Left lobe of liver (tissue), 2 donors: ENCODE data around the gene VPS13C. TPM values are rescaled to one million over a fixed set of nuclear protein-coding genes. Genes with fewer than 3 reads are reported as not detected.

Source experiments
- ATAC-seq: fragments of 200-7000 bp; cut with Tn5 transposase; one replicate; pipeline ENCODE4 v1.9.1; 2020; ENCODE audit warnings: mild to moderate bottlenecking, moderate library complexity
- DNase-seq: peaks from one replicate; pipeline ENCODE4 v3.0.0-alpha.2; 2020; ENCODE audit warnings: low spot score
- total RNA-seq: library from RNA; stranded (reverse); gene quantifications from one replicate; pipeline ENCODE4 v1.2.1, GENCODE V29; 2021
- donor health status: DM: no; HTN: no; CAD: no; lungs with moderate emphysema.
- donor health status: DM: no; HTN: yes; CAD: no.

VPS13C gene
- total RNA-seq, 1 donor from 2014 or later, result 18.7 TPM

- DNase-seq (peak; percentile 51), ATAC-seq (peak; percentile 79)
These were observed 181.0 kb downstream of the VPS13C start for GRCh38 chr15:61879219-61879618.

DNA sequence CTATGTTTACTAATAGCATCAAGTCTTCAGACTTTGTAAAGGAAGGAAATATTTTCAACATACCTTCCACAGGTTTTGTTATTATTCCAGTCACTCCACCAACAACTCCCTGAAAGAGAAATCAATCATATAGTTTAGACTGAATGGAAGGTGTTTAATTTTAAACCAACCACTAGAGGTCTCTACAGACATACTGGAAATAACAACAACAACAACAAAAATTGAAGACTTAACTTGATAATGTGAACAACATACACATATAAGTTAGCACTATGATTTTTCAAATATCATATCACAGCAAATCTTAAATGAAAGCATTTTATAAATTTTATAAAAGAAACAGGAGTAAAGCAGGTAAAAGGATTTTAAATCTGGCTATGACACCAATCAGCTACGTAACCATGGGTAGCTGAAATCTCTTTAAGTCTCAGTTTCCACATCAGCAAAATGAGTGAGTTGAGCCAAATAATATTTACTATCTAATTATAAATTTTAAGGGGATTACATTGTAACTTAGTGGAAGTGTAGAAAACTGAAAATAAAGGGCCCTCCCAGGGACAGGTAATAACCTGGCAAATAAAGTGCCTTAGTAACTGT is 188.2 kb downstream of the VPS13C start:
- no peak for DNase-seq
- peak; percentile 74 for ATAC-seq

- ATAC-seq, result no peak
- no peak for DNase-seq
These were observed 190.6 kb downstream of the VPS13C start for GRCh38 chr15:61869656-61870055.

GRCh38 chr15:61861962-61862361 is 198.3 kb downstream of the VPS13C start:
- ATAC-seq (no peak), DNase-seq (no peak)

- DNase-seq (no peak), ATAC-seq (no peak)
These were observed 202.9 kb downstream of the VPS13C start for GRCh38 chr15:61857169-61857829.

- no peak for DNase-seq
- ATAC-seq, result no peak
These were observed 204.0 kb downstream of the VPS13C start for GRCh38 chr15:61856295-61856694.

DNA sequence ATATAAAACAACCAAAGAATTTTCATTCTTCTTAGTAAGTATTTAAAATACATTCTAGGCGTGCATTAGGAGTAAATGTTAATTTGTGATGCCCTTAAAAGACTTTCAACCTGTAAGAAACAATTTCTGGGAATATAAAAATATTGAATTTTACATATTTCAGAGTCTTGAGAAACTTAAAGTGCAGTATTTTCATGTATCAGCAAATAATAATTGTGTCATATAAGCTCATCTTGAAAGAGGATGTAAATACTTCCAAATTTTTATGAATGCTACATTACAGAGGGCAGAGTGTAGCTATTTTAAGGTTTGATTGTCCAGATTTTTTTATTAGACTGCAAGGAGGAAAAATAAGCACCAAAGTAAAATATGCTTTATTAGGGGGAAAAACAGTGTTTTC is 207.1 kb downstream of the VPS13C start:
- DNase-seq (no peak), ATAC-seq (no peak)

DNA sequence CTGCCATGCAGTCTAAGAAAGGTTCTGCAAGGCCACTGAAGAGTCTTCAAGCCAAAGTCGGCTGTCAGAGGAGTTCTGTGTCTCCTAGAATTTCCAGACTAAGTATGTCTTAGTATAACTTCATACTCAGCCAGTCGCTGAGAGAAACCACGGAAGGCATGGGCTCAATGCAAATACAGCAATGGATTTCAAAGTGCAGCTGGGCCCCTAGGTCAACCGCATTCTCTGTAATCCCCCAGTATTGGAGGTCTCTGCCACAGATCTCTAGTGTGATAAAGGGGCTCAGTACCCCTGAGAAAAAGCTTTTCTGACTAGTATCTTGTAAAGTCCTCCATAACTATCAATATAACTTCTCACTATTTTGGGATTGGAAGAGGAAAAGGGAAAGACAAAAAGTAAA is 208.3 kb downstream of the VPS13C start:
- ATAC-seq (no peak), DNase-seq (no peak)

DNA sequence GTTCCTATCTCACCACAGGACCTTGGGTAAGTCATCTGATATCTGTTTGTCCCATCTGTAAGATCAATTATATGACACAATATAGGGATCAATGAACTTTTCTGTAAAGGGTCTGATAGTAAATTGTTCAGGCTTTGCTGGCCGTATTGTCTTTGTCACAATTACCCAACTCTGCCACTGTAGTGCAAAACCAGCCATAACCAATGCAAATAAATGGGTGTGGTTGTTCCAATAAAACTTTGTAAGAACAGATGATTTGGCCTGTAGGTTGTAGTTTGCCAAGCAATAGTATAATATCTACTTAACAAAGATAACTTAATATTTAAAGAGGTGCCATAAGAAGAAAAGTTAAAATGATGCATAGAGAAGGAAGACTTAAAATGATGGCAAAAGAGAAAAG is 210.8 kb downstream of the VPS13C start:
- no peak for ATAC-seq
- no peak for DNase-seq

DNA sequence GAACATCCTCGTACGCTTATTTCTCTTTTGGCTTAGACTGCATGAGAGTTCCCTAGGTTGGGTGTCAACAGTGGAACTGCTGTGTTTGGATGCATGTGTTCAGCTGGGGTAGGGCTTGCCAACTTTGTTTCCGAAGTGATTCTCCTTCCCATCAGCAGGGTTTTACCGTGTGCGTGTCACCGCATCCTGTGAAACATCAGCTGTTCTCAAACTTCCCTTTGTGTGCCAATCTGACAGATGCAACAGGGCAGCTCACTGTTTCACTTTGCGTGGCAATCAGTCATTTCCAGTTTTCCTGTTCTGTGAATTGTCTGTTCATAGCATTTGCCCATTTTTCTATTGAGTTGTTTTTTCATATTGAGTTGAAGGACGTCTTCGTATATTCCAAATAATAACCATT is 218.8 kb downstream of the VPS13C start:
- DNase-seq, result no peak
- ATAC-seq, result no peak

DNA sequence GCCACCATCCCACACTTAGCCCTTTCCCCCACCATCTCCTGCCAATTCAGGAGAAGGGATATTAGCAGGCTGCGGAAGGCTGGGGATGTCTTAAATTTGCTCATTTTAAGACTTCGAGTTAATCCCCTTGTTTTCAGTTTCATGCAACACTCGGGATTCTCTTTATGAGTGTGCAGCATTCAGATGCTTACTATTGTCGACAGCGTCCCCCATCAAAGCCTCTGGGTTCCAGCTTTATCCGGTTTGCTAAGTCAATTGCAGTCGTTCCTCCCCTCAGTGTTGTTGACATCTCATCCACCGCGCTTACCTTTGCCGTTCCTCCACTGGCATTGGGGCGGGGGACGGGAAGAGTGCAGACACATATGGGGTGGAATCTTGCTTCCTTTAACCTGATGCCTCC is 220.2 kb downstream of the VPS13C start:
- DNase-seq (no peak), ATAC-seq (no peak)

- DNase-seq (no peak), ATAC-seq (no peak)
These were observed 220.7 kb downstream of the VPS13C start for GRCh38 chr15:61839546-61839945.

DNA sequence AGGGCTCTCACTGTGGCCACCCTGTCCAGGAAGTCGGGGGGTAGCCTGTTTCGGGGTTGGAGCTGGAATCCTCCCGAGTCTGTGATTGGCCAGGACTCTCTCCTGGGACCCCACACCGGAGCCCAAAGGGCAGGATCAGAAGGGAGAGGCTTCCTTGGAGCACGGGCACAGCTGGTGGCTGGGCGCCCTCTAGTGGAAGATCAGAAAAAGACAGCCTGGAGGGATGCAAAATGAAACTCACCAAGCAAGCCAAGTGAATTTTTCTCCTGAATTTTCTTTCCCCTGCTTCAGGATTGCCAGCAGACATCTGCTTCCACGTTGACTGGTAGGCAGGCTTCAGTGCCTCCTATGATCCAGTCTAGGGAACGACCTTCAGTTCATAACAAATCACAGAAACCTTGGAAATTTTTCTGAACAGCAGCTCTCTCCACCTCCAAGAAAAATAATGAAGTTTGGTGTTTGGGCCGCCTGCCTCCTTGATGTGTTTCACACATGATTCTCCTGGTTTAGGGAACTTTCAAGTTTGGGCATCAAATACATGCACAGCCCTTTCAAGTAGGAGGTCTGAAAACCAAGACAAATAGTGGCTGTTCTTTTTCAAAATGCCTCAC is 224.6 kb downstream of the VPS13C start:
- ATAC-seq (peak; percentile 84), DNase-seq (peak; percentile 66)

DNA sequence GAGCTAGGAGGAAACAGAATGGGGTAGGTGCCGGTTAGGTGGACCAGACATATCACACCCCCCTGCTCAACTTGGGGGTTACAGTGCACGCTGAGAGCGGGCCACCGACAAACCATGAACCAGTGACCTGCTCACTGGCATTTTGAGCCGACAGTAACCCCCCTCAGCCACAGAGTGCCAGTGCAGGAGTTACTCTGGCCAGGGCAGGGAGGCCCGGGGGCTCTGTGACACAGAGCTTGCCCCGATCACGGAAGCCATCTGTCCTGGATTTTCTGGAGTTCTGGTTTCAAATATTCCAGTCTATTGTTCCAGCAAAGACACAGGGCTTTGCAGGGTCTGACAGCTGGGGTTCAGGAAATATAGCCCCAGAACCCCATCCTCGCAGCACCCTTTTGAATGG is 225.2 kb downstream of the VPS13C start:
- no peak for DNase-seq
- ATAC-seq, result no peak

GRCh38 chr15:61834076-61834697 is 226.1 kb downstream of the VPS13C start:
- DNase-seq, result peak; percentile 83
- ATAC-seq, result peak; percentile 95

DNA sequence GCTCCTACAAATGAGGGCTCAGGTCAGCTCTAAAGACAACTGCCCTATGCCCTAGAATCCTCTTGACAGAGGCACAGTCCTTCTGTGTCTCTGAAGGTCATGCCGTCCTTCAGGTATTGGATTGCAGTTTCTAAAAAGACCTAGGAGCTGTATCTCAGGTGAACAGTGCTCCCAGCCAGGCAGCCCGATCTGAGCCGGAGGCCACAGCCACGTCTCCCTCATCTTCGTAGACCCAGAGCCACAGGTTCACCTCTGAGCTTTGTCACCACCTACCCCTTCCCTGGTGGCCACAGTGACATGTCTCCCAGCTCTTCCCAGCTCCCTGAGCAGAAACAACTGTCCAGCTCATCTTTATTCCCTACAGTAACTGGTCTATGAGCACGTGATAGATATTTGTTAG is 228.0 kb downstream of the VPS13C start:
- ATAC-seq, result no peak
- DNase-seq, result no peak

GRCh38 chr15:61831505-61831921 is 228.7 kb downstream of the VPS13C start:
- DNase-seq (no peak), ATAC-seq (no peak)

DNA sequence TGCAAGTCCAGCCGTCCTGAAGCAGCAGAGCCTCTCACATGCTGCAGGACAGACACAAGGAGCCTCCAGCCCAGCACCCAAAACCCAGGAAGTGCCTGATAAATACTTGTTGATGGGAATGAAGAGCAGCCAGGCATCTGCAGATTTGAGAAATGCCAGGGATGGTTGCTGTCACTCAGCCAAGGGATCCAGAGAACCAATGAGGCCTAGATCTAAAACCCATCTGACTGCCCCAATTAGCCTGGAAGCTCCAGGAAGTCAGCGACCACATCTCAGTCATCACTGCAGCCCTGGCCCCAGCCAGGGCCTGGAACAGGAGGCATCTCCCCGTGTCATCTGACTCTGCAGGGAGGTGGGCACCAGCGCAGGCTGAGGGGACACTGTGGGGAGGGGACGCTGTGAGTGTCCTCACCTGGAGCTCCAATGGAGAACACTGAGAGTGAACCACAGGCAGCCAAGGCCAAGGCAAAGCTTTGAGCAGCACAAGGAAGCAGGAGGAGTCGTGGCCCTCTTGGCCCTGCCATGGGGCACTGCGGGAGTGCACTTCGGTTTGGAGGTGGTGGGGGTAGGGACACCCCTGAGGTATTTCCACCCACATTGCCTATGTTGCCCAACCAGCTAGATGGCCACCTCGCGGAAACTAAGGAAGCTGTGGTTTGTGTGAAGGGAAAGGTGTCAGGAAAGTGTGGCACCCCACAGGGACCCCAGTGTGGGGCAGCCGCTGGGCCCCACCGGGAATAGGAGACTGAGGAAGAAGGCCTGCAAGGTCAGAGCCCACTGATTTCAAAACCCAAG is 229.5 kb downstream of the VPS13C start:
- no peak for DNase-seq
- ATAC-seq, result no peak

DNA sequence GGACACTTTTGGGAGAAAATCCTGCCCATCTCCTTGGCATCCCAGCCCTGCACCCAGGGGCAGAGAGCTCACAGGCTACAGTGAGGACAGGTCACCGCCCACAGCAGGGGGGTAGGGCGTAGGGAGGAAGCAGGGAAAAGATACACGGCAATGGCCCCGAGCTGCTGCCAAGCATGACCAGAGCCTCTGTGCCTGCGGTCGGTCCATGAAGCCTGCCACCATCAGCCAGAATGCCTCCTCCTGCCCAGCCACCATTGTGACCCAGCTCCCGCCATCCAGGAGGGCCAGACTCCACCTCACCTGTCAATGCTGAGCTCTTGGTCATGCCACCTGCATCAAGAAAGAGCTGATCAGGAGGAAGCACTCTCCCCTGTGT is 230.7 kb downstream of the VPS13C start:
- ATAC-seq (no peak), DNase-seq (no peak)

DNA sequence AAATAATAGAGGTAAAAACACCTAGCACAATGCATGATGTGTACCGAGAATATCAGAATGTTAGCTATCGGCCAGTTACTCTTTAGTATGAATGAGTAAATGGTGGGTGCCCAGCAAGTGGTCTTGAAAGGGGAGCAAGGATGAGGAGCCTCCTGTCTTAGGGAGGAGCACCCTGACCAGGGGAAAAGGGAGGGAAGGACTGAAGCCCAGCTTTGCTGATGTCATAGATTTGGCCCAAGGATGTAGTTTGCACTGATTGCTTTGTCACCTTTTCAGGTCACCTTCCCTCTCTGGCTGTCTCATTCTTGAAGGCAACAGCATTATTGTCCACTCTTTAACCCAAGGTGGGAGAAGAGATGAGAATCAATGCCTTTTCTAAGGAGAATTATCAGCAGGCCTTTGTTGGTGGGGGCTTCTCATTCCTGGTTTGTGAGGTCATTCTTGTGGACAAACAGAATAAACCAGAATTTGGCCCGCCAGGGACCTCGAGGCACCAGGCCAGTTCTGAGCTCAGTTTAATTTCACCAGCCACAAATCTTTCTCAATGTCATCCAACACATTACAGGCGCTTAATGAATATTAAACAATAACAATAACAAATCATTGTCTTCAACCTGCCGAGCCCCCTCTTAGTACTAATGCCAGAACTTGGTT is 231.3 kb downstream of the VPS13C start:
- ATAC-seq, result no peak
- no peak for DNase-seq

DNA sequence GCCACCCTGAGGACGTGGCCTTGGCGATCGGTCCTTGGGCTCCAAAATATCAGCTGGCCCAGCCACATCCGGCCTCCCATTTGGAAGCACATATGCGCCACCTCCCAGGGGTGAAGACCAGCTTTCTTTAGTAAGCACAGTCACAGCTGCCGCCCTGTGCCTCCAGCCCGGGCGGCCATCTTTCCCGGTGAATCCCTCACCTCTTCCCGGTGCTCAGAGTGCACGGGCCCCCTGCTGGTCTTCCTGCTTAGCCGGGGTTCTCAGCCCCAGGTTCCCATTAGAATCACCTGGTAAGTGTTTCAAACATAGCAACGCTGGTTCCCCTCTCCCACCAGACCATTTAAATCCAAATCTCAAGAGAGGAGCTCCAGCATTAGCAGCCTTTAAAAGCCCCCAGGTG is 232.2 kb downstream of the VPS13C start:
- DNase-seq (no peak), ATAC-seq (no peak)
